NCI-H2227 treated with DMSO at 0.1 percent for 48 hours (cell line): ENCODE measurements around the gene HBQ1.
A peak's percentile ranks its signal among the peaks of the same experiment; 100 is the strongest.
"Not testable (repeated sequence)": the region's sequence is repeated elsewhere in the genome, so short reads cannot be mapped to it uniquely, and the experiment has no call there.

Experiments used
- DNase-seq: peaks from one replicate; lab custom pipeline; 2025; lab: John Stamatoyannopoulos, UW

The HBQ1 gene

DNA sequence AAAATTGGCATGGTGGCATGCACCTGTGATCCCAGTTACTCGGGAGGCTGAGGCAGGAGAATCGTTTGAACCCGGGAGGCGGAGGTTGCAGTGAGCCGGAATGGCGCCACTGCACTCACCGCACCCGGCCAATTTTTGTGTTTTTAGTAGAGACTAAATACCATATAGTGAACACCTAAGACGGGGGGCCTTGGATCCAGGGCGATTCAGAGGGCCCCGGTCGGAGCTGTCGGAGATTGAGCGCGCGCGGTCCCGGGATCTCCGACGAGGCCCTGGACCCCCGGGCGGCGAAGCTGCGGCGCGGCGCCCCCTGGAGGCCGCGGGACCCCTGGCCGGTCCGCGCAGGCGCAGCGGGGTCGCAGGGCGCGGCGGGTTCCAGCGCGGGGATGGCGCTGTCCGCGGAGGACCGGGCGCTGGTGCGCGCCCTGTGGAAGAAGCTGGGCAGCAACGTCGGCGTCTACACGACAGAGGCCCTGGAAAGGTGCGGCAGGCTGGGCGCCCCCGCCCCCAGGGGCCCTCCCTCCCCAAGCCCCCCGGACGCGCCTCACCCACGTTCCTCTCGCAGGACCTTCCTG is at the start of gene HBQ1:
HBQ1 (plus strand) TSS at position 359 of the 575 bp plus-strand sequence; CDS start at position 387, 28 bp downstream.
- peak; percentile 23 for DNase-seq

- DNase-seq: no peak
These were observed 49.6 kb upstream of the HBQ1 start for GRCh38 chr16:130533-131173.

GRCh38 chr16:132120-132519 is 48.1 kb upstream of the HBQ1 start:
- no peak for DNase-seq

- DNase-seq: no peak
These were observed 46.5 kb upstream of the HBQ1 start for GRCh38 chr16:133716-134115.

- DNase-seq: no peak
These were observed 42.2 kb upstream of the HBQ1 start for GRCh38 chr16:138049-138417.

DNA sequence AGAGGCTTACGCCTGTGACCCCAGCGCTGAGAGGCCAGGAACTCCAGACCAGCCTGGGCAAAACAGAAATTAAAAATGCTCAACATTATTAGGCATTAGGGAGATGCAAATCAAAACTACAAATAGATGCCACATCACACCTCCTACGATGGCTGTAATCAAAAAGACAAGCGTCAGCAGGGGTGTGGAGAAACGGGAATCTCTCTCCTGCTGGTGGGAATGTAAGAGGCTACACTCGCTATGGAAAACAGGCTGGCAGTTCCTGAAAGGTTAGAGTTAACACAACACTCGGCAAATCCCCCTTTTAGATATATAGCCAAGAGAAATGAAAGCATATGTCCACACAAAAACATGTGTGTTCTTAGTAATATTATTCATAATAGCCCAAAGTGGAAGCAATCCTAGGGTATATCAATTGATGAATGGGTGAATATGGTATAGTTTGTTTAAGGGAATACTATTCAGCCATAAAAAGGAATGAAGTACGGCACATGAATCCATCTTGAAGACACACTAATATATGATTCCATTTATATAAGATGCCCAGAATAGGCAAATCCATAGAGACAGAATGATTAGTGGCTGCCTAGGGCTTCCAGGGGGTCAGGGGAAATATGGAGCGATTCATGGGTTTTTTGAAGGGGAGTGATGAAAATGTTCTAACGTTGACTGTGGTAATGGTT is 39.9 kb upstream of the HBQ1 start:
- no peak for DNase-seq

- no peak for DNase-seq
These were observed 37.8 kb upstream of the HBQ1 start for GRCh38 chr16:142405-142967.

GRCh38 chr16:143047-143446 is 37.2 kb upstream of the HBQ1 start:
- DNase-seq: no peak

GRCh38 chr16:143456-143855 is 36.8 kb upstream of the HBQ1 start:
- no peak for DNase-seq

GRCh38 chr16:144797-145252 is 35.4 kb upstream of the HBQ1 start:
- no peak for DNase-seq

DNA sequence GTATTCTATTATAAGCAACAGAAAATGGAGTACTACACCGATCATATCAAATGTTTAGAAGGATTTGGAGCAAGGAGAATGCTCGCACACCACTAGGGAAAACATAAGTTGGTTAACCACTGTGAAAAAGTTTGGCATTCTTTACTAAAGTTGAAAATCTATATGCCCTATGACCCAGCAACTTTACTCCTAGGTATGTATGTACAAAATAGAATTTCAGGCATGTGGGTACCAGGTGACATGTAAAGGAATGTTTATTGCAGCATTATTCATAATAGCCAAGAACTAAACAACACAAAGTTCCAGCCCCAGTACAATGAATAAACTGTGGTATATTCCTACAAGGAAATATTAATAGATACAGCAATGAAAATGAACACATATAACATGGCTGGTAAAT is 33.6 kb upstream of the HBQ1 start:
- DNase-seq: no peak

- DNase-seq: no peak
These were observed 31.1 kb upstream of the HBQ1 start for GRCh38 chr16:149024-149660.

GRCh38 chr16:152141-153128 is 27.8 kb upstream of the HBQ1 start, which contains the start of gene HBZ:
Gene HBZ (plus strand): TSS chr16:152644. CDS start chr16:152910, 266 bp downstream.
- DNase-seq: no peak

DNA sequence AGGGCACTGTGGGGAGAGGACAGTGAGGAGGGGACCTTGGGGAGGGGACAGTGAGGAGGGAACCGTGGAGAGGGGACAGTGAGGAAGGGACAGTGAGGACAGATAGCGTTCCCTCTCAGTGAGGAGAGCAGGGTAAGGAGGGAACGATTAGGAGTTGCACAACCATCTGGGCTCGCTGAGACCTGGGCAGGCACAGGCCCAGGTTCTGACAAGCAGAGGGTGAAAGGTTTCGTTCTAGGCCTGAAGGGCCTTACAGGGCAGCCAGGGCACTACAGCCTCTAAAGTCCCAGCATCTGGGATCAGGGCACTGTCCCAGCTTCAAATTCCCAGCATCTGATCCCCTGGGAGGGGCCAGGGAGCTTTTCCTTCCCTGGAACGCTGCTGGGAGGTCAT is 27.1 kb upstream of the HBQ1 start:
- DNase-seq: not testable (repeated sequence)

- DNase-seq: not testable (repeated sequence)
These were observed 26.6 kb upstream of the HBQ1 start for GRCh38 chr16:153550-154216.

DNA sequence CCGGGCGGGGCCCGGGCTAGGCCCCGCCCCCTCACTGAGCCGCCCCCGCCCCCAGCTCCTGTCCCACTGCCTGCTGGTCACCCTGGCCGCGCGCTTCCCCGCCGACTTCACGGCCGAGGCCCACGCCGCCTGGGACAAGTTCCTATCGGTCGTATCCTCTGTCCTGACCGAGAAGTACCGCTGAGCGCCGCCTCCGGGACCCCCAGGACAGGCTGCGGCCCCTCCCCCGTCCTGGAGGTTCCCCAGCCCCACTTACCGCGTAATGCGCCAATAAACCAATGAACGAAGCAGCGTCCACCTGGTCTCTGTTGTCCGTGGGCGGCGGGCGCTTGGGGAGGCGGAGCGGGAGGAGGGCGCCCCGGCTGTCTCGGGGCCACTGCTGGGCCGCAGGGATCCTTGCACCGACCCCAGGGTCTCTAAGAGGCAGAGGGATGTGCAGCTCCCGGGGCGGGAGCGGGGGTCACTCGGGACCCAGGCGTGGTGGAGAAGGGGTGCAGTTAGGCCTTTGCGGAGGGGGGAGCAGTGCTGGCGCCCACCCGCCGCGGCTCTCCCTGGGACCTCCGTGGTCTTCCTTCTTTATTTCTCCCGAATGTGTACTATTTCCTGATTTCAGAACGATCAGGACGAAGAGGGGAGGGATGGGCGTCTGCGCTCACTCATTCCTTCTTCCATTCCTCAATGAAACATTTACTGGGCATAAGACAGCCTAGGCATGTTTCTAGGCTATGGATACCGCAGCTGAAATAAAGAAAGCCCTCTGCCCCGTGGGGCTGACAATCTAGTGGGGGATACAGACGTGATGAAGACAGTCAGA is 25.8 kb upstream of the HBQ1 start:
- no peak for DNase-seq

DNA sequence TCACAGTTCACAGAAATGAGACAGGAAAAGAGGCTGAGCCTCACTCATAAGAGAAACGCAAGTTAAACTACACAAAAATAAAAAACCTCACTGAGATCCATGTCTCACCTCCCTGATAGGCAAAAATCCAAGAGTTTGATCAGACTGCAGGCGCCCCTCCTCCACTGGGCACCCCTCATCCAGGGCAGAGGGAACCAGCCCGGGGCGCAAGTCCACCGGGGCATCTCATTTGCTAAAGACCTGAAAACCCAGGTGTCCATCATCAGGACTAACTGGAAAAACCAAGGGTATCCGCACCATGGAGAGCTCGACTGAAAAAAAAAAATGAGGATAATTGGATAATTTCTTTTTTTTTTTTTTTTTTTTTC is 25.2 kb upstream of the HBQ1 start:
- DNase-seq: no peak

DNA sequence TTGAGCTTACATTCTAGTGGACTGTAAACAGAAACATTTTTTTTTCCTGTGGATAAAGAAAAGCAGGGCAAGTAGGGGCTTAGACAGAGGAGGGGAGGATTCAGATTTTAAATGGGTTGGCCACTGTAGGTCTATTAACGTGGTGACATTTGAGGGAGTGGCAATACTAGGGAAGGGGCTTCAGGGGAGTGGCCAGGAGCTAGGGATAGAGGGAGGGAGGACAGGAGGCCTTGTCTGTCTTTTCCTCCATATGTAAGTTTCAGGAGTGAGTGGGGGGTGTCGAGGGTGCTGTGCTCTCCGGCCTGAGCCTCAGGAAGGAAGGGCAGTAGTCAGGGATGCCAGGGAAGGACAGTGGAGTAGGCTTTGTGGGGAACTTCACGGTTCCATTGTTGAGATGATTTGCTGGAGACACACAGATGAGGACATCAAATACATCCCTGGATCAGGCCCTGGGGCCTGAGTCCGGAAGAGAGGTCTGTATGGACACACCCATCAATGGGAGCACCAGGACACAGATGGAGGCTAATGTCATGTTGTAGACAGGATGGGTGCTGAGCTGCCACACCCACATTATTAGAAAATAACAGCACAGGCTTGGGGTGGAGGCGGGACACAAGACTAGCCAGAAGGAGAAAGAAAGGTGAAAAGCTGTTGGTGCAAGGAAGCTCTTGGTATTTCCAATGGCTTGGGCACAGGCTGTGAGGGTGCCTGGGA is 21.0 kb upstream of the HBQ1 start:
- DNase-seq: no peak

DNA sequence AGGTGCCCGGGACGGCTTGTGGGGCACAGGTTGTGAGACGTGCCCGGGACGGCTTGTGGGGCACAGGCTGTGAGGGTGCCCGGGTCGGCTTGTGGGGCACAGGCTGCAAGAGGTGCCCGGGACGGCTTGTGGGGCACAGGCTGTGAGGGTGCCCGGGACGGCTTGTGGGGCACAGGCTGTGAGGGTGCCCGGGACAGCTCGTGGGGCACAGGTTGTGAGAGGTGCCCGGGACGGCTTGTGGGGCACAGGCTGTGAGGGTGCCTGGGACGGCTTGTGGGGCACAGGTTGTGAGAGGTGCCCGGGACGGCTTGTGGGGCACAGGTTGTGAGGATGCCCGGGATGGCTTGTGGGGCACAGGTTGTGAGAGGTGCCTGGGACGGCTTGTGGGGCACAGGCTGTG is 20.0 kb upstream of the HBQ1 start:
- DNase-seq: not testable (repeated sequence)
